Activated CD4-positive, alpha-beta T cell treated with anti-CD3 and anti-CD28 coated beads, Interleukin-2, amount 10 ng/mL, durations not matched to agents 7 days and 5 days (primary cell): ENCODE data around the gene CCDC159. TPM values are rescaled to one million over a fixed set of nuclear protein-coding genes. Genes with fewer than 3 reads are reported as not detected.
"Not testable (repeated sequence)": the region's sequence is repeated elsewhere in the genome, so short reads cannot be mapped to it uniquely, and the experiment has no call there.

ENCODE experiments used
- CTCF ChIA-PET: fragments of 350-600 bp; sonication (Branson Sonifier 250); formaldehyde crosslinking; loops from one replicate; lab custom pipeline; 2021; ENCODE audit warnings: antibody characterized with exemption; lab: Charles Lee
- POLR2A ChIA-PET: fragments of 350-600 bp; sonication (Branson Sonifier 250); formaldehyde crosslinking; loops from one replicate; lab custom pipeline; 2021; ENCODE audit warnings: antibody characterized with exemption; lab: Charles Lee
- DNase-seq: peaks from one replicate; pipeline ENCODE4 v3.0.0-alpha.2; 2020
- H3K27ac Mint-ChIP-seq: one replicate; pipeline ENCODE4 v1.8.0; 2021; ENCODE audit warnings: mild to moderate bottlenecking, moderate library complexity, mixed read lengths
- H3K27me3 Mint-ChIP-seq: one replicate; pipeline ENCODE4 v1.8.0; 2021; ENCODE audit warnings: mixed read lengths
- H3K36me3 Mint-ChIP-seq: one replicate; pipeline ENCODE4 v1.8.0; 2021; ENCODE audit warnings: low read depth, mixed read lengths
- H3K4me1 Mint-ChIP-seq: one replicate; pipeline ENCODE4 v1.8.0; 2021; ENCODE audit warnings: mixed read lengths
- H3K4me3 Mint-ChIP-seq: one replicate; pipeline ENCODE4 v1.8.0; 2021; ENCODE audit warnings: mild to moderate bottlenecking, moderate library complexity, mixed read lengths
- H3K9me3 Mint-ChIP-seq: one replicate; pipeline ENCODE4 v1.8.0; 2021; ENCODE audit warnings: mixed read lengths
- total RNA-seq, 2 experiments: library from RNA; stranded (reverse); gene quantifications; one replicate each; pipeline ENCODE4 v1.2.3, GENCODE V29; 2021

The CCDC159 gene
- total RNA-seq = 10 to 100 TPM; 18.0 to 20.5 TPM

DNA sequence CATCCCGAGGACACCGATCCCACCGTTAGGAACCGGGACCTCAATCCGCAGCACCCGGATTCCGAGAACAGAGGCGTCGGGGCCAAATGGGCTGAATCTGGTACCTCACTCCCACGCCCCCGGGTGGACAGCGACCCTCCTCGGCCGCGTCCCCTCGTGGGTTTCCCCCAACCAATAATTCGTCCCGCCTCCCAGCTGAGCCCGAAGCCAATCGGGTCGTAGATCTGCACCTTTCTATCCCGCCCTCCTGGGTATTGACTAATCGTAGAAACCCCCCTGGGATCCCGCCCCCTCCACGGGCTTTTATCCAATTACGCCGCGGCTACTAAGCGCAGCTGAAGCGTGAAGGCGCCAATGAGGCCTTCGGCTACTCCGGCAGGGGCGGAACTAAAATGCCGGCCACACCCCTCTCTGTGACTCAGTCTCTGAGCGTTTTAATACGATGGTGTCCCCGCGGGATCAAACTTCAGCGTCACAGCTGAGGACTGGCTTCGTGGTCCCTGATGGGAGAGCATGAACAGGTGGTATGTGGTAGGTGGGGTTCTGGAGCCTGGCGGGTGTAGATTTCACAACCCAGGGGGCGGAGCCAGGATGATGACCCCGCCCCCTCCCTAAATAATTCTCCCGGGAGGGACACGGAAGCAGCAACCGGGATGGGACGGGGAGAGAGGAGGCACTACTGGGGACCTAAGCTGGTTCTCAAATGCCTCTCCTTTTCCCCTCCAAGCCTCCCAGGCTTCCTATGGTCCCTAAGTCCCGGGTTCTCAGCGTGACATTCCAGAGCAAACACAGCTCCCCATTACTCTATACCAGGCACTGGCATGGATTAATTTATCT lies at the start of gene CCDC159, which contains the start of gene TMEM205:
Gene CCDC159, plus strand, starts transcription at position 416 of the 837 bp plus-strand sequence. Its CDS starts 88 bp downstream, at position 504.
Gene TMEM205, minus strand, starts transcription at position 165 of the 837 bp plus-strand sequence. CDS start 649 bp downstream, outside the sequence.
- H3K27me3 Mint-ChIP-seq = no peaks in the 10 kb centered on the region
- POLR2A ChIA-PET = interaction anchor here (0.8 to 1.1 kb wide), 2 partner anchors 22 to 29 kb away, joined by 4 to 5 read pairs; partner anchors contain the start of gene SWSAP1
- CTCF ChIA-PET = interaction anchor here (0.5 to 2.6 kb wide), 7 partner anchors 9 to 89 kb away, joined by 3 to 13 read pairs (median 4); partner anchors contain the start of genes ODAD3 and SWSAP1
- H3K36me3 Mint-ChIP-seq = peaks cover 6% of the 10 kb centered on the region
- DNase-seq = peak; percentile 99
- H3K9me3 Mint-ChIP-seq = peaks cover 13% of the 10 kb centered on the region
- H3K4me1 Mint-ChIP-seq = peaks cover 27% of the 10 kb centered on the region
- H3K27ac Mint-ChIP-seq = peak within 1 kb of the TSS; percentile 92
- peak within 1 kb of the TSS; percentile 92 for H3K4me3 Mint-ChIP-seq

DNA sequence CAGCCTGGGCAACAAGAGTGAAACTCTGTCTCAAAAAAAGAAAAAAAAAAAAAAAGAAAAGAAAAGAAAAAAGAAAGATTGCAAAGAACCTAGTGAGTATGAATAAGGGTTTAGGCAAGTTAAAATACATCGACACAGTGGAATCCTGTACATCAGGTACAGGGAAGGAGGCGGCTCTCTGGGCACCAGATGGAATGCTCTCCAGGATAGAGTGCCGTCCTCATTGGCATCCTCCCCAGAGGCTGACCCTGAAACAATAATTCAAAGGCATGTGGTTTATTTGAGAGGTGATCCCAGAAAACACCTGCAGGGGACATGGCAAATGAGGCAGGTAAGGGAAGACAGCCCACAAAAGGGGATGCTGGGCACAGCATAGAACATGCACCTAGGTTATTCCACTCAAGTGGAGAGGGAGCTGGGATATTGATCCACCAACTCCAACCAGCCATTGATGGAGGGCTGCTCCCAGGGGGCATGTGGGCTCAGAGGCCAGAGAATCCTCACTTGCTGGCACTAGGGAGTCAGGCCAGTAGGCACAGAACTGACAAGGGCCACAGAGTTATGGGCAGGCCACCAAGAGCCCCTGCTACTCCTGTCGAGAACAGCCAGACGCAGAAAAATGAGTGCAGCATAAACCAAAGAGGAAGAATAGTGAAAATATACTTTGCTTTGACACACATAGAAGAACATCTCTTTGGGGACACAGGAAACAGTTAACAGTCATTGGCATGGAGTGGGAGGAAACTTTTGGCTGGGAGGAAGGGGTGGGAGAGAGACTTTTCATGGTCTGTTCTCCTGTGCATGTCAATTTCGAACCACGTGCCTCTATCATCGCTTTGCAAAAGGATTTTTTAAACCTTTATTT lies 46.1 kb upstream of the CCDC159 start:
- Mint-ChIP-seq H3K4me3 (no peak overlapping the region), H3K9me3 (no peaks in the 10 kb centered on the region), H3K27ac (no peak overlapping the region), H3K27me3 (peaks cover 25% of the 10 kb centered on the region), H3K36me3 (no peaks in the 10 kb centered on the region), H3K4me1 (no peaks in the 10 kb centered on the region)
- ChIA-PET CTCF (no interaction called here), POLR2A (interaction anchor here (0.6 kb wide), 1 partner anchor 129 kb away, joined by 4 read pairs; no protein-coding TSS in a partner anchor)
- no peak for DNase-seq

GRCh38 chr19:11300811-11301120 lies 45.6 kb upstream of the CCDC159 start:
- CTCF ChIA-PET = no interaction called here
- Mint-ChIP-seq H3K36me3 (no peaks in the 10 kb centered on the region), H3K27ac (no peak overlapping the region), H3K27me3 (peaks cover 19% of the 10 kb centered on the region), H3K9me3 (no peaks in the 10 kb centered on the region), H3K4me3 (no peak overlapping the region), H3K4me1 (no peaks in the 10 kb centered on the region)
- DNase-seq = no peak
- POLR2A ChIA-PET = no interaction called here

DNA sequence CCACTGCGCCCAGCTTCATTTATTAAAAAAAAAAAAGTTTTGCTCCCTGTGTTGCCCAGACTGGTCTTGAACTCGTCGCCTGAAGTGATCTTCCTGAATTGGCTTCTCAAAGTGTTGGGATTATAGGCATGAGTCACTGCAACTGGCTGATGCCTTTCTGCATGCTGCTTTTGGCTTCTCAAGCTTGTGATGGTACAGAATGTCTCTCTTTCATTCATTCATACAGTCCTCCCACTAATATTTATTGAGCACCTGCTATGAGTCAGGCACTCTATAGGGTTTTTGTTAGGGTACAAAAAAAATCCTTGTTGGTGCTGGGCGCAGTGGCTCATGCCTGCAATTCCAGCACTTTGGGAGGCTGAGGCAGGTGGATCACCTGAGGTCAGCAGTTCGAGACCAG lies 41.4 kb upstream of the CCDC159 start:
- no peak for DNase-seq
- POLR2A ChIA-PET = no interaction called here
- H3K4me3 Mint-ChIP-seq = no peak overlapping the region
- H3K9me3 Mint-ChIP-seq = no peaks in the 10 kb centered on the region
- CTCF ChIA-PET = no interaction called here
- no peaks in the 10 kb centered on the region for H3K36me3 Mint-ChIP-seq
- peaks cover 9% of the 10 kb centered on the region for H3K27me3 Mint-ChIP-seq
- no peak overlapping the region for H3K27ac Mint-ChIP-seq
- H3K4me1 Mint-ChIP-seq = no peaks in the 10 kb centered on the region

GRCh38 chr19:11306337-11306736 lies 40.0 kb upstream of the CCDC159 start:
- Mint-ChIP-seq H3K27me3 (no peaks in the 10 kb centered on the region), H3K9me3 (no peaks in the 10 kb centered on the region), H3K4me1 (no peaks in the 10 kb centered on the region), H3K36me3 (no peaks in the 10 kb centered on the region), H3K27ac (no peak overlapping the region), H3K4me3 (no peak overlapping the region)
- POLR2A ChIA-PET = interaction anchor here (0.5 kb wide), 1 partner anchor 17 kb away, joined by 5 read pairs; no protein-coding TSS in a partner anchor
- CTCF ChIA-PET = interaction anchor here (1.4 kb wide), 1 partner anchor 176 kb away, joined by 6 read pairs; no protein-coding TSS in a partner anchor
- no peak for DNase-seq

DNA sequence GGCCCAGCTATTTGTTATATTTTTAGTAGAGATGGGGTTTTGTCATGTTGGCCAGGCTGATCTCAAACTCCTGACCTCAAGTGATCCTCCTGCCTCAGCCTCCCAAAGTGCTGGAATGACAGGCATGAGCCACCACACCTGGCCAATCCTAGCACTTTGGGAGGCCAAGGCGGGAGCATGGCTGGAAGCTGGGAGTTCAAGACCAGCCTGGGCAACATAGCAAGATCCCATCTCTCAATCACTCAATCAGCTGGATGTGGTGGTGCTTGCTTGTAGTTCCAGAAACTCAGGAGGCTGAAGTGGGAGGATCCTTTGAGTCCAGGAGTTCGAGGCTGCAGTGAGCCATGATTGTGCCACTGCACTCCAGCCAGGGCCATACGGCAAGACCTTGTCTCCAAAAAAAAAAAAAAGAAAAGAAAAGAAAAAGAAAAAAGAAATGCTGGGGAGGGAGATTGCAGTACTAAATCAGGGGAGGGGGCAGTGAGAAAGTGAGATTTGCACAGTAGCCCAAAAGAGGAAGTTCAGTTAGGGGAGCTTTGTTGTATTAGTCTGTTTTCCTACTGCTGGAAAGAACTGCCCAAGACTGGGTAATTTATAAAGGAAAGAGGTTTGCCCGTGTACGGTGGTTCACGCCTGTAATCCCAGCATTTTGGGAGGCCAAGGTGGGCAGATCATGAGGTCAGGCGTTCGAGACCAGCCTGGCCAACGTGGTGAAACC lies 25.9 kb upstream of the CCDC159 start:
- DNase-seq, H3K27ac Mint-ChIP-seq, H3K4me3 Mint-ChIP-seq, POLR2A ChIA-PET, H3K9me3 Mint-ChIP-seq, H3K36me3 Mint-ChIP-seq: not testable (repeated sequence)
- Mint-ChIP-seq H3K27me3 (peaks cover 17% of the 10 kb centered on the region), H3K4me1 (peaks cover 17% of the 10 kb centered on the region)
- CTCF ChIA-PET = interaction anchor here (0.9 kb wide), 1 partner anchor 12 kb away, joined by 3 read pairs; no protein-coding TSS in a partner anchor

GRCh38 chr19:11321191-11322126 lies 24.9 kb upstream of the CCDC159 start:
- H3K9me3 Mint-ChIP-seq = no peaks in the 10 kb centered on the region
- DNase-seq = no peak
- peaks cover 17% of the 10 kb centered on the region for H3K27me3 Mint-ChIP-seq
- H3K4me1 Mint-ChIP-seq = peaks cover 17% of the 10 kb centered on the region
- ChIA-PET CTCF (interaction anchor here (0.9 to 1.3 kb wide), 2 partner anchors 11 to 24 kb away, joined by 3 to 4 read pairs; no protein-coding TSS in a partner anchor), POLR2A (no interaction called here)
- peak overlapping the region; percentile 20 for H3K27ac Mint-ChIP-seq
- H3K36me3 Mint-ChIP-seq = peaks cover 2% of the 10 kb centered on the region
- H3K4me3 Mint-ChIP-seq = no peak overlapping the region

GRCh38 chr19:11322269-11323024 lies 23.9 kb upstream of the CCDC159 start:
- Mint-ChIP-seq H3K9me3 (no peaks in the 10 kb centered on the region), H3K4me1 (peaks cover 17% of the 10 kb centered on the region), H3K27me3 (peaks cover 15% of the 10 kb centered on the region), H3K27ac (no peak overlapping the region), H3K4me3 (no peak overlapping the region), H3K36me3 (peaks cover 2% of the 10 kb centered on the region)
- CTCF ChIA-PET = interaction anchor here (0.6 to 1.7 kb wide), 9 partner anchors 10 to 386 kb away, joined by 3 to 4 read pairs (median 3); partner anchors contain the start of genes ODAD3 and PRKCSH
- no peak for DNase-seq
- POLR2A ChIA-PET = no interaction called here

GRCh38 chr19:11323601-11324078 lies 22.7 kb upstream of the CCDC159 start:
- peaks cover 2% of the 10 kb centered on the region for H3K36me3 Mint-ChIP-seq
- H3K27me3 Mint-ChIP-seq = peaks cover 9% of the 10 kb centered on the region
- CTCF ChIA-PET = interaction anchor here (0.7 to 2.1 kb wide), 6 partner anchors 9 to 159 kb away, joined by 3 to 5 read pairs (median 3); partner anchors contain the start of gene PRKCSH
- POLR2A ChIA-PET = interaction anchor here (0.6 to 1.0 kb wide), 2 partner anchors 17 to 22 kb away, joined by 4 to 5 read pairs; partner anchors contain the start of gene TMEM205
- no peak for DNase-seq
- H3K4me1 Mint-ChIP-seq = peaks cover 17% of the 10 kb centered on the region
- H3K9me3 Mint-ChIP-seq = no peaks in the 10 kb centered on the region
- peak overlapping the region; percentile 88 for H3K27ac Mint-ChIP-seq
- H3K4me3 Mint-ChIP-seq = peak overlapping the region; percentile 55

- peaks cover 17% of the 10 kb centered on the region for H3K4me1 Mint-ChIP-seq
- peaks cover 4% of the 10 kb centered on the region for H3K27me3 Mint-ChIP-seq
- ChIA-PET POLR2A (interaction anchor here (0.7 to 1.0 kb wide), 2 partner anchors 22 to 51 kb away, joined by 3 to 4 read pairs; partner anchors contain the start of gene TMEM205), CTCF (interaction anchor here (0.7 to 4.4 kb wide), 4 partner anchors 51 to 158 kb away, joined by 3 to 17 read pairs (median 4); partner anchors contain the start of gene PRKCSH)
- H3K4me3 Mint-ChIP-seq = peak overlapping the region; percentile 55
- peak overlapping the region; percentile 88 for H3K27ac Mint-ChIP-seq
- no peaks in the 10 kb centered on the region for H3K9me3 Mint-ChIP-seq
- DNase-seq = peak; percentile 52
- peaks cover 2% of the 10 kb centered on the region for H3K36me3 Mint-ChIP-seq
Observed at GRCh38 chr19:11324079-11324661, 22.1 kb upstream of the CCDC159 start.
